ENCODE results near the gene TMEM214.

The TMEM214 gene

GRCh38 chr2:27078267-27079194 lies 45.8 kb downstream of the TMEM214 start, which contains the start of gene EMILIN1:
TSS of gene EMILIN1 (plus strand) at chr2:27078615. CDS start at chr2:27079066, 451 bp downstream.
- DNase-seq (ENCODE audit: low read depth in 2 of 2), result peak; percentile 92 to 98
- TF ChIP-seq, protein P1, sequence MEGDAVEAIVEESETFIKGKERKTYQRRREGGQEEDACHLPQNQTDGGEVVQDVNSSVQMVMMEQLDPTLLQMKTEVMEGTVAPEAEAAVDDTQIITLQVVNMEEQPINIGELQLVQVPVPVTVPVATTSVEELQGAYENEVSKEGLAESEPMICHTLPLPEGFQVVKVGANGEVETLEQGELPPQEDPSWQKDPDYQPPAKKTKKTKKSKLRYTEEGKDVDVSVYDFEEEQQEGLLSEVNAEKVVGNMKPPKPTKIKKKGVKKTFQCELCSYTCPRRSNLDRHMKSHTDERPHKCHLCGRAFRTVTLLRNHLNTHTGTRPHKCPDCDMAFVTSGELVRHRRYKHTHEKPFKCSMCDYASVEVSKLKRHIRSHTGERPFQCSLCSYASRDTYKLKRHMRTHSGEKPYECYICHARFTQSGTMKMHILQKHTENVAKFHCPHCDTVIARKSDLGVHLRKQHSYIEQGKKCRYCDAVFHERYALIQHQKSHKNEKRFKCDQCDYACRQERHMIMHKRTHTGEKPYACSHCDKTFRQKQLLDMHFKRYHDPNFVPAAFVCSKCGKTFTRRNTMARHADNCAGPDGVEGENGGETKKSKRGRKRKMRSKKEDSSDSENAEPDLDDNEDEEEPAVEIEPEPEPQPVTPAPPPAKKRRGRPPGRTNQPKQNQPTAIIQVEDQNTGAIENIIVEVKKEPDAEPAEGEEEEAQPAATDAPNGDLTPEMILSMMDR (IDR thresholded peaks at IDR 0.05; ENCODE audit: low read depth, low read length), result no peak
- H3K4me3 ChIP-seq (replicated peaks in 1 of 2; ENCODE audit: low read depth in 2 of 2, low read length in 2 of 2), result peak within 1 kb of the TSS; percentile 72 to 93

- TF ChIP-seq, protein P1 (IDR thresholded peaks at IDR 0.05; ENCODE audit: low read depth, low read length), result no peak
- DNase-seq (ENCODE audit: low read depth in 2 of 2), result no peak
- H3K4me3 ChIP-seq (replicated peaks in 1 of 2; ENCODE audit: low read depth in 2 of 2, low read length in 2 of 2), result peak overlapping the region; percentile 72 to 93
Observed at GRCh38 chr2:27079233-27080139, 46.7 kb downstream of the TMEM214 start.

DNA sequence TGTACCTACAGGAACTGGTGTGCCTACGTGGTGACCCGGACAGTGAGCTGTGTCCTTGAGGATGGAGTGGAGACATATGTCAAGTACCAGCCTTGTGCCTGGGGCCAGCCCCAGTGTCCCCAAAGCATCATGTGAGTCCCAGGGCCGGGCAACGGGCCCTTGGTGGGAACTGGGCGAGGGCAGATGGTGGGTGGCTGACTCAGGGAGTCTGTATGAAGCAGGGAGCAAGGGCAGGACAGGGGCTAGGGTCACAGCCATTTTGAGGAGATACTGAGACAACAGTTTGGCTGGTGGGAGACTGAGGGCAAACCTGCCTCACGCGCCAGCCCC lies 47.3 kb downstream of the TMEM214 start:
- peak overlapping the region; percentile 72 to 93 for H3K4me3 ChIP-seq (replicated peaks in 1 of 2; ENCODE audit: low read depth in 2 of 2, low read length in 2 of 2)
- TF ChIP-seq, protein P1 (IDR thresholded peaks at IDR 0.05; ENCODE audit: low read depth, low read length), result no peak
- no peak for DNase-seq (ENCODE audit: low read depth in 2 of 2)

DNA sequence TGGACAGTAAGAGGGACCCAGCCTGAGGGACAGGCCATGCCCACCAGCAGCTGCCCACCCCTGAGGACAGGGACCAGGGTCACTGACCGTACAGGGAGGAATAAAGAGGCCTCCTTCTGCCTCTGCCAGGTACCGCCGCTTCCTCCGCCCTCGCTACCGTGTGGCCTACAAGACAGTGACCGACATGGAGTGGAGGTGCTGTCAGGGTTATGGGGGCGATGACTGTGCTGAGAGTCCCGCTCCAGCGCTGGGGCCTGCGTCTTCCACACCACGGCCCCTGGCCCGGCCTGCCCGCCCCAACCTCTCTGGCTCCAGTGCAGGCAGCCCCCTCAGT lies 47.8 kb downstream of the TMEM214 start:
- no peak for DNase-seq (ENCODE audit: low read depth in 2 of 2)
- TF ChIP-seq, protein P1 (IDR thresholded peaks at IDR 0.05; ENCODE audit: low read depth, low read length), result no peak
- peak overlapping the region; percentile 72 to 93 for H3K4me3 ChIP-seq (replicated peaks in 1 of 2; ENCODE audit: low read depth in 2 of 2, low read length in 2 of 2)

DNA sequence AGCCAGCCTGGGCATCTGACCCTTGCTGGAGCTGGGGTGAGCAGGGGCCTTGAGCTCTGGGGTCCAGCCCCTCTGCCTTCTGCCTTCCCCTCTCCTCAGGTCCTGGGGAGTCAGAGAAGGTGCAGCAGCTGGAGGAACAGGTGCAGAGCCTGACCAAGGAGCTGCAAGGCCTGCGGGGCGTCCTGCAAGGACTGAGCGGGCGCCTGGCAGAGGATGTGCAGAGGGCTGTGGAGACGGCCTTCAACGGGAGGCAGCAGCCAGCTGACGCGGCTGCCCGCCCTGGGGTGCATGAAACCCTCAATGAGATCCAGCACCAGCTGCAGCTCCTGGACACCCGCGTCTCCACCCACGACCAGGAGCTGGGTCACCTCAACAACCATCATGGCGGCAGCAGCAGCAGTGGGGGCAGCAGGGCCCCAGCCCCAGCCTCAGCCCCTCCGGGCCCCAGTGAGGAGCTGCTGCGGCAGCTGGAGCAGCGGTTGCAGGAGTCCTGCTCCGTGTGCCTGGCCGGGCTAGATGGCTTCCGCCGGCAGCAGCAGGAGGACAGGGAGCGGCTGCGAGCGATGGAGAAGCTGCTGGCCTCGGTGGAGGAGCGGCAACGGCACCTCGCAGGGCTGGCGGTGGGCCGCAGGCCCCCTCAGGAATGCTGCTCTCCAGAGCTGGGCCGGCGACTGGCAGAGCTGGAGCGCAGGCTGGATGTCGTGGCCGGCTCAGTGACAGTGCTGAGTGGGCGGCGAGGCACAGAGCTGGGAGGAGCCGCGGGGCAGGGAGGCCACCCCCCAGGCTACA lies 49.4 kb downstream of the TMEM214 start:
- H3K4me3 ChIP-seq (replicated peaks in 1 of 2; ENCODE audit: low read depth in 2 of 2, low read length in 2 of 2), result no peak overlapping the region
- TF ChIP-seq, protein P1 (IDR thresholded peaks at IDR 0.05; ENCODE audit: low read depth, low read length), result no peak
- no peak for DNase-seq (ENCODE audit: low read depth in 2 of 2)

GRCh38 chr2:27082773-27083409 lies 50.1 kb downstream of the TMEM214 start:
- H3K4me3 ChIP-seq (replicated peaks in 1 of 2; ENCODE audit: low read depth in 2 of 2, low read length in 2 of 2), result no peak overlapping the region
- TF ChIP-seq, protein P1 (IDR thresholded peaks at IDR 0.05; ENCODE audit: low read depth, low read length), result no peak
- DNase-seq (ENCODE audit: low read depth in 2 of 2), result no peak

All from cardiac fibroblast (primary cell).